ENCODE data around the gene DUSP19.

GRCh38 chr2:183125659-183126341 lies 47.3 kb downstream of the DUSP19 start:
- no peak for TF ChIP-seq CTCF (IDR thresholded peaks at IDR 0.05 in 2 of 3, conservative IDR thresholded peaks at IDR 0.05 in 1 of 3; ENCODE audit: control insufficient read depth in 2 of 3, extremely low read depth in 1 of 3, insufficient read depth in 1 of 3, low read depth in 3 of 3, low read length in 3 of 3)
- TF ChIP-seq SPI1 (IDR thresholded peaks at IDR 0.05; ENCODE audit: borderline replicate concordance, insufficient read depth, low read depth, low read length), result peak; percentile 25; the same call in 1 of the 2 replicates
- TF ChIP-seq TARDBP (IDR thresholded peaks at IDR 0.05; ENCODE audit: borderline replicate concordance), result no peak
